ENCODE measurements around the gene F11R.
"Not testable (repeated sequence)": the region's sequence is repeated elsewhere in the genome, so short reads cannot be mapped to it uniquely, and the experiment has no call there.

Gene F11R

GRCh38 chr1:161017756-161018630 is 3.0 kb downstream of the F11R start:
- DNase-seq (ENCODE audit: low read depth, low spot score) = no peak
- no peak overlapping the region for H3K4me3 ChIP-seq (ENCODE audit: low read length)

- not testable (repeated sequence) for H3K4me3 ChIP-seq (ENCODE audit: low read length); DNase-seq (ENCODE audit: low read depth, low spot score)
These were observed 3.8 kb downstream of the F11R start for GRCh38 chr1:161017181-161017580.

GRCh38 chr1:161016683-161017082 is 4.3 kb downstream of the F11R start:
- DNase-seq (ENCODE audit: low read depth, low spot score) = not testable (repeated sequence)

DNA sequence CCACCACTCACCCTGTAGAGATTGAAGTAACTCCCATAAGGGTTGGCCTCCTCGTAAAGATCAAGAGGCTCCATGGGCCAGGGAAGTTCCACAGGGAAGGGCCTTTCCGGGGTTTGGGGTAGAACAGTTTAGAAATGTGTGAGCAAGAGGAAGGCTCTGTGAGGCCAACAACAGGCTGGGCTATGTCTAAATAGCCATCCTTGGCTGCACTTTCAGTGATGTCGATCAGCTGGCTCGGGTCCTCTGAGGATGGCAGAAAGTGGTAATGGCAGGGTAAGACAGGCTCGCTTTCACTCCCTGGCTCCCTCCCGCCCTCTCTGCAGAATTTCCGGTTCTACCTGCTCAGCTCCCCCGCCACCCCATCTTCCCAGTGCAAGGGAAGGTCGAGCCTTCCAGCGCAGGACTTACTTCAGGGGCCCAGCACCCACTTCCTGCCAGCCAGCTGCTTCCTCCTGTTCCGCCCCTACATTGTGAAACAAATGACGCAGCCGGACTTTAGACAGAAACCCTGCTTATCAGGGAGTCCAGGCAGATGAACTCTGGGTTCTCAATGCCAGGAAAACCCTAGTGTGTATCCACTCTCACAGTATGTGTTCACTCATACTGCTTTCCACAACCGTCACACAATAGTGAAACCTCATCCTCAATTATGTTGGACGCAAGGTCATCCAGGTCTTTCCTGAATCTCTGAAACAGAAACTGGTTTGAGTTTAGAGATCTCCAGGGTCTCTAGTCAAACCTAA is 7.3 kb downstream of the F11R start:
- DNase-seq (ENCODE audit: low read depth, low spot score) = peak; percentile 73

More at GRCh38 chr1:161016683-161017082, 4.3 kb downstream of the F11R start:
- not testable (repeated sequence) for H3K4me3 ChIP-seq (ENCODE audit: low read length)

DNA sequence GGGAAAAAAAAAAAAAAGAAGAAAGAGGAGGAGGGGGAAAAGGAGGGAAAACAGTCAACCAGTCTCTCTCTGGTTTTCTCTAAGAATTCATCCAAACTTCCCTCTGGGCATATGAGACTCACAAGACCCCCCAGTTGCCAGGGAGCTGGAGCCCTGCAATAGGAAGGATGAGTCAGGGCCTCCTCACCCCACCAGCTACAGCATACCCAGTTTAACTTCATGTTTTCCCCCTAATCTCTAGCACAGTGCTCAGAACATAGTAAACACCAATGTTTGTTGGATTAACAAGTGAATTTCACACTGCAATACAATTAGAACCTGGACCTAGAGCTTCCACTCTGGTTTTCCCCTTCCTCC is 7.8 kb downstream of the F11R start:
- H3K4me3 ChIP-seq (ENCODE audit: low read length) = peak overlapping the region; percentile 37
- no peak for DNase-seq (ENCODE audit: low read depth, low spot score)

More for the DNA sequence above, 7.3 kb downstream of the F11R start:
- H3K4me3 ChIP-seq (ENCODE audit: low read length) = peak overlapping the region; percentile 37

DNA sequence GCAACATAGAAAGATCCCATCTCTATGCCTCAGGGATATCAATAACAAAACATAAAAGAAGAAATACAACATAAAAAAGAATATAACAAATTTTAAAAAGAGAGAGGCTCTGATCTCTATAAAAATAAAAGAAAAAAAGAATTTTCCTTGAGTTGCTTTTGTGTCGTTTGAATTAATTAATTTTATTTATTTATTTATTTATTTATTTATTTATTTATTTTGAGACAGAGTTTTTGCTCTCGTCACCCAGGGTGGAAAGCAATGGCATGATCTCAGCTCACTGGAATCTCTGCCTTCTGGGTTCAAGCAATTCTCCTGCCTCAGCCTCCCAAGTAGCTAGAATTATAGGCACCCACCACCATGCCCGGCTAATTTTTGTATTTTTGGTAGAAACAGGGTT is 8.5 kb downstream of the F11R start:
- H3K4me3 ChIP-seq (ENCODE audit: low read length) = no peak overlapping the region
- no peak for DNase-seq (ENCODE audit: low read depth, low spot score)

- DNase-seq (ENCODE audit: low read depth, low spot score) = no peak
- H3K4me3 ChIP-seq (ENCODE audit: low read length) = no peak overlapping the region
These were observed 11.2 kb downstream of the F11R start for GRCh38 chr1:161009602-161010211.

- no peak for DNase-seq (ENCODE audit: low read depth, low spot score)
- no peak overlapping the region for H3K4me3 ChIP-seq (ENCODE audit: low read length)
These were observed 12.0 kb downstream of the F11R start for GRCh38 chr1:161008869-161009510.

- H3K4me3 ChIP-seq (ENCODE audit: low read length) = no peak overlapping the region
- no peak for DNase-seq (ENCODE audit: low read depth, low spot score)
These were observed 13.6 kb downstream of the F11R start for GRCh38 chr1:161007369-161007768.

GRCh38 chr1:161006563-161006962 is 14.4 kb downstream of the F11R start:
- DNase-seq (ENCODE audit: low read depth, low spot score) = no peak
- H3K4me3 ChIP-seq (ENCODE audit: low read length) = no peak overlapping the region

DNA sequence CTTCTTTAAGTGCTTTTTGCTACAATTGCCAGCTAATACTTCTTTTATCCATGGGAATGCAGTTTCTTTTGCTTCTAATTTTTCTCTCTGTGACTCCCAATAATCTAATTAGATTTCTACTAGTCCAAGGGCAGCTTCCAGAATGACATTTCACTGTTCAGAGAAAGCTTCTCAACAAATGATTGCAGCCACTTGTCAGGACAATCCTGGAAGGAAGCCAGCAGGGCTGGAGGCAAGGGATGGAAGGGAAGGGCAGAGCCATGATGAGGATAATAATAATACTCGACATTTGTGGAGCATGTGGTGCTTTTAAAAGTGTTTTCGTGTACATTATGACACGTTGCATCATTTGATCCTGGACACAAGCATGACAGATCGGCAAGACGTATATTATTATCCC is 19.4 kb downstream of the F11R start:
- no peak for DNase-seq (ENCODE audit: low read depth, low spot score)
- H3K4me3 ChIP-seq (ENCODE audit: low read length) = no peak overlapping the region

GRCh38 chr1:161000736-161001480 is 20.0 kb downstream of the F11R start:
- H3K4me3 ChIP-seq (ENCODE audit: low read length) = no peak overlapping the region
- DNase-seq (ENCODE audit: low read depth, low spot score) = no peak

GRCh38 chr1:160999376-160999775 is 21.6 kb downstream of the F11R start:
- H3K4me3 ChIP-seq (ENCODE audit: low read length) = no peak overlapping the region
- DNase-seq (ENCODE audit: low read depth, low spot score) = no peak

DNA sequence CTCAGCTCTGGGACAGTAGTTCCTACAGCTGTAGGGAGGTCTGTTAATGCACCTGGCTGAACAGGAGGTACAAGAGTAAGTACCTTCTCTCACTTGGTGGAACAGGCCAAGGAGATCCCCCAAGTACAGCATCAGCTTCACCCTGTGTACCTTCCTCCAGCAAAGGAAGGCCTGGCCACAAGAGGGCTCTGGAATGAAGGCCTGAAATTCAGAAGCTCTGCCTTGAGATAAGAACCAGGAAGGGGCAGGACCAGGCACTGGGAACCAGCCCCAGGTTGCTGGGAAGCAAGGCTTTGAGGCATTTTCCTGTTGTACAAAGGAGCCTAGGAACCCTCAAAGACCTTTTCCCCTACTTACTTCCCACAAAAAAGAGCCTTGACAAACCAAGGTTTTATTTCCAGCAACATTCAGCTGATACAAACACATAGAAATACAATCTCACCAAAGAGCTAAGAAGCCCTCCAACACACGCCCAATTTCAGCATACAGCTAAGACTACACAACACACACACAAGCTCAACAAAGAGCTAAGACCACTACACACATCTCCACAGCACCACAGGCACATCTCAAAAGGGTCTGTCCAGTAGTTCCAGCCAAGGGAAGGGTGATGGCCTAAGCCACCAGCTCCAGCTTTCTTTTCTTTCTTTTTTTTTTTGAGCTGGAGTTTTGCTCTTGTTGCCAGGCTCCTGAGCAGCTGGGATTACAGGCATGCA is 23.5 kb downstream of the F11R start:
- no peak overlapping the region for H3K4me3 ChIP-seq (ENCODE audit: low read length)
- DNase-seq (ENCODE audit: low read depth, low spot score) = peak; percentile 56

- DNase-seq (ENCODE audit: low read depth, low spot score) = no peak
- no peak overlapping the region for H3K4me3 ChIP-seq (ENCODE audit: low read length)
These were observed 24.8 kb downstream of the F11R start for GRCh38 chr1:160996178-160996577.

- DNase-seq (ENCODE audit: low read depth, low spot score) = peak; percentile 18
- no peak overlapping the region for H3K4me3 ChIP-seq (ENCODE audit: low read length)
These were observed 27.3 kb downstream of the F11R start for GRCh38 chr1:160993544-160994193.

GRCh38 chr1:160992036-160992435 is 28.9 kb downstream of the F11R start:
- DNase-seq (ENCODE audit: low read depth, low spot score); H3K4me3 ChIP-seq (ENCODE audit: low read length): not testable (repeated sequence)
